ENCODE data around the gene GPATCH2L.
A peak's percentile ranks its signal among the peaks of the same experiment; 100 is the strongest.

Gene GPATCH2L

GRCh38 chr14:76151398-76152332 is at the start of gene GPATCH2L:
TSS of gene GPATCH2L (plus strand) at chr14:76151922. CDS start at chr14:76154364, 2,442 bp downstream.
- DNase-seq = peak; percentile 88

DNA sequence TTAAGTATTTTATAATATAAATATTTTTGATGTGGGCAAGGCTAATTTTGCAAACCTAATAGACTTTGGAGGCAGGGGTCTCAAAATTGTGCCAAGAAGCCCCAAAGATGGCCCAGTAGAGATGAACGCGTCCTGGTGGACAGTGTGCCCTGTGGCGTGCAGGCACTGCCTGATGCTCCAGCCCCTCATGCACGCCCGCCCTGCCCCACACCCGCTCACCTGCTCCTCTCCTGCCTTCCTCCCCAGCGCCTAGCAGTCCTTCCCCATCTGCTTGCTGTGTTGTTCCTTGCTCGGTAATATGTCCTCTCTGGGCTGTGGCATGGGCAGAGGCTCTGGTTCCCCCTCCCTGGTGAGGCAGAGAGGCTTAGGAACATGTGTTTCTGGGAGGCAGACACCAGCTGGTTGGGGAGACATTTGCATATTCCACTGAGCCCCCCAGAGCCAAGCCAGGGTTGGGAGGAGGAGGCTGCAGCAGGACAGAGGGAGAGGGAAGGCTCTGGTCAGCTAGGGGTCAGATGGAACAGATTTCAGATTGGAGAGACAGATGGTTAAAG is 46.8 kb upstream of the GPATCH2L start:
- DNase-seq = no peak

DNA sequence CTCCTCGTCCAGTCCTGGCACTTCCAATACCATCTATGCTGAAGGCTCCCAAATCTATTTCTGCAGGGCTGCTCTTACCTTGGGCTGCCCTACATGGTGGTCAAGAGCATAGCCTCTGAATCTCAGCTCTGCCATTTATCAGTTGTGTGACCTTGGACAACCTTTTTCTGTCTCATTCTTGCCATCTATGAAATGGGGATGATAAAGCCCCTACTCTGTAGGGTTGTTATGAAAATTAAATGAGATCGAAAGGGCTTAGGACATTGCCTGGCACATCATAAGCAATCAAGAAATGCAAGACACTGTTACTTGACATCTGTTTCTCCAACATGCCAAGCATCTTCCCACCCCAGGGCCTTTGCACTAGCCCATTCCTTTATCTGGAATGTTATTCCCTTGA is 45.5 kb upstream of the GPATCH2L start:
- DNase-seq = no peak

DNA sequence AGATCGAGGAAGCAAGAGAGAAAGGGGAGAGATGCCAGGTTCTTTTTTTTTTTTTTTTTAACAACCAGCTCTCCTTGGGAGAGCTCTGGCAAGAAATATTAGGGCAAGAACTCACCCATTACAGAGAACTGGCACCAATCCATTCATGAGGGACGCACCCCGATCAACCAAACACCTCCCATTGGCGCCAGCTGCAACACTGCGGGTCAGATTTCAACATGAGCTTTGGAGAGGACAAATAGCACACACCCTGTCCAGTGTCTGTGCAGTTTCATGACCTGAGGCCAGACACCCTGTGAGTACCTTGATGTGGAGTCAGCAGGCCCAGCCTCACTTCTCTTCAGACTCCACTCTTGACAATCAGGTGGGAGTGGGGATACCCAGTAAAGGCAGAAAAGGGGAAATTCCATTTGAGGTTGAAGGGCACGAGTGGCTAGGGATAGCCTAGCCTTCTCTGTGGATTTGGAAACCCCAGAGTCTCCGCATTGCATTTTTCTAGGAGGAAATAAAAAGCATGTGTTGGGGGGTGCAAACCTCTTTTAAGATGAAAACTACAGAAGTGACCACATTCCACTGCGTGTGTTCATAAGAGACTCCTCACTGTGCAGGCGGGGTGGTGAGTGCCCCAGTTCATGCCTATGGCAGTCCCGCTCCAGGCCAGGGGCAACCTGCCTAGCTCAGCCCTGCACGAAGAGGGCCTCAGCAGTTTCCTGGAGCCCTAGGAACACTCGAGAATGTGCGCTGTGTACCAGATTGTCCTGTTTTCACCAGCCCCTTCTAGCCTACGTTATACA is 42.4 kb upstream of the GPATCH2L start:
- no peak for DNase-seq

GRCh38 chr14:76112889-76113624 is 38.7 kb upstream of the GPATCH2L start:
- DNase-seq = no peak

DNA sequence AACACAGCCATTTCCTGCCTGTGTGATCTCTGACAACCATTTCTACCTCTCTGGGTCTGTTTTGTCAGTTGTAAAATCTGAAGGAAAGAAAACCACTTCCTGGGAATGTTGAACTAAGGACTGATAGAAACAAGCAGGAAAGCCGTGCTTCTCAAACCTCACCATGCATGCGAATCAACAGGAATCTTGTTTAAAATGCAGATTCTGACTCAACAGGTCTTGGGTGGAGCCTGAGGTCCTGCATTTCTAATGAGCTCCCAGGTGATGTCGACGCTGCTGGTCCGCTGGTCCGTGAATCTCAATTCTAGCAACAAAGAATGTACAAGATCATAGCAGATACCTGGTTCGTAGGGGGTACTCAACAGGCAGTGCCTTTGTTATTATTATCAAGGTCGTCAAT is 38.0 kb upstream of the GPATCH2L start:
- DNase-seq = no peak

DNA sequence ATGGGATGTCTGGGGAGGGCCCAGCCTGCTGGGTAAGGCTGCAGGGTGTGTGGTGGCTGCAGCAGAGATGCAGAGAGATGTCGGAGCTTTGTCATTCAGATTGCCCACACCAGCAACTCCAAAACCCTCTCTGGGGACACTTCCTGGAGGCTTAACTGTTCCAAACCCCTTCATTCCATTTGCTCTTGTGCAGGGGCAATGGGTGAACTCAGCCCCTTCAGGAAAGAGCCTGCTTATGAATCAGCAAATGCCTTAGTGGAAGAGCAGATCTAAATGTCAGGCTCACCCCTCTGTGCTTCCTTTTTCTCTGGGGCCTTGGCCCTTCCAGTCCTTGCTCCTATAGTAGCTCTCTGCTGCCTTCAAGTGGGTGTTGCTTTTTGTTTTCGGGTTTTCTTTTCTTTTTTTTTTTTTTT is 36.7 kb upstream of the GPATCH2L start:
- no peak for DNase-seq

DNA sequence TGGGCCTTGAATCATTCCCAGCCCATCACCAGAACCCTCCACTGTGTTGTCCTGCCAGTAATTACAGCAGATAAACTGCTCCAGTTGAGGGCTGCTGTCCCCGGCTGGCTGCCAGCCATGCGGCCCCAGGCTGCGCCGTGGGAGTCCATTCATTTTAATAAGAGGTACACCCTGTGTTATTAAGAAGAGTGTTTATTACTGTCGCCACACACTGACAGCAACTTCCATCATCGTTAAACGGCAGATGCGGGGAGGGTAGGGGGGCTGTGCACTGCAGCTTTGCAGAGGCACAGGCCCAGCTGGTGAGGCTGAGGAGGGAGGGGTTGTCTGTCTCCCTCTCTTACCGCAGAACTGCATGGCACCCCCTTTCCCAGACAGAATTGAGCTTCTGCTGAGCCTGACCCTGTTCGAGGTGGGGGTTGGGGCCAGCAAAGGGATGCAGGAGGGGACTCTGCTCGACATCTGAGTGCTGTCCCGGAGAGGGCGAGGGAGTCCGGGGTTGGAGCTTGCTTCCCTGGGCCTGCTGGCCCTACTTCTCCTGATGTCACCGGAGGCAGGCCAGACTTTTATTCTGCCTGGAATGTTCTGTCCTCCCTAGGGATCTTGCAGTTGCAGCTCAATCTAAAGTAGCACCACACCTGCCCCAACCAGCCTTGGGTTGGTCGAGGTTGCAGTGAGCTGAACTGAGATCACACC is 33.8 kb upstream of the GPATCH2L start:
- DNase-seq = no peak

GRCh38 chr14:76118594-76118993 is 33.1 kb upstream of the GPATCH2L start:
- no peak for DNase-seq

DNA sequence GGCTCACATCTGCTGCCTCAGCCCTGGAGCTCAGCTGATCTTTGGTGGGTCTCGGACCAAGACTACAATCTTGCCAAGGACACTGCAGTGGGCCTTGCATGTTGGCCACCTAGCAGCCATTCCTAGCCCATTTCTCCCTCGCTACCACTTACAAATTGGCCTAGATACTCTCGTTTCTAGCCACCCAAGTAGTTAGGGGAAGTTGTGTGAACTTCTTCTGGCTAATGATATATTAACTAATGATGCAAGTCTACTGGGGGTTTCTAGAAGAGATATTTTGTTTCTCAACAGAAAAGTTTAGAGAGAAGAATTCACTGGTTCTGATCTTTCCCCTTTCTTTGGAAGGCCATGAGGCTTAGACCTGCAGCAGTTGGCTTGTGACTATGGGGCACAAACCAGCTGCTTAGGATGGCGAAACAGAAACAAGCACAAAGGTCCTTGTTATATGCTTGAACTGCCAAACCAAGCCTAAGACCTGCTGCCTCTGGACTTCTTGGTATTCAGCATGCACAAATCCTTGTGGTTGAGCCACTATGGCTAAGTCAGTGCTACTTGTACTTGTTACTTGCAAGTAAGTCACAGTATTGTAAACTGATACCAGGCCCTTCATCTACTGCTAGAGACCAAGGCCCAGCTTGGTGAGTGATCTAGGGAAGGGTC is 30.5 kb upstream of the GPATCH2L start:
- DNase-seq = no peak

GRCh38 chr14:76123426-76124225 is 28.1 kb upstream of the GPATCH2L start:
- no peak for DNase-seq

- no peak for DNase-seq
Measured at GRCh38 chr14:76125511-76125910, 26.2 kb upstream of the GPATCH2L start.

GRCh38 chr14:76126076-76126475 is 25.6 kb upstream of the GPATCH2L start:
- DNase-seq = no peak

- no peak for DNase-seq
Measured at GRCh38 chr14:76129851-76130576, 21.7 kb upstream of the GPATCH2L start.

DNA sequence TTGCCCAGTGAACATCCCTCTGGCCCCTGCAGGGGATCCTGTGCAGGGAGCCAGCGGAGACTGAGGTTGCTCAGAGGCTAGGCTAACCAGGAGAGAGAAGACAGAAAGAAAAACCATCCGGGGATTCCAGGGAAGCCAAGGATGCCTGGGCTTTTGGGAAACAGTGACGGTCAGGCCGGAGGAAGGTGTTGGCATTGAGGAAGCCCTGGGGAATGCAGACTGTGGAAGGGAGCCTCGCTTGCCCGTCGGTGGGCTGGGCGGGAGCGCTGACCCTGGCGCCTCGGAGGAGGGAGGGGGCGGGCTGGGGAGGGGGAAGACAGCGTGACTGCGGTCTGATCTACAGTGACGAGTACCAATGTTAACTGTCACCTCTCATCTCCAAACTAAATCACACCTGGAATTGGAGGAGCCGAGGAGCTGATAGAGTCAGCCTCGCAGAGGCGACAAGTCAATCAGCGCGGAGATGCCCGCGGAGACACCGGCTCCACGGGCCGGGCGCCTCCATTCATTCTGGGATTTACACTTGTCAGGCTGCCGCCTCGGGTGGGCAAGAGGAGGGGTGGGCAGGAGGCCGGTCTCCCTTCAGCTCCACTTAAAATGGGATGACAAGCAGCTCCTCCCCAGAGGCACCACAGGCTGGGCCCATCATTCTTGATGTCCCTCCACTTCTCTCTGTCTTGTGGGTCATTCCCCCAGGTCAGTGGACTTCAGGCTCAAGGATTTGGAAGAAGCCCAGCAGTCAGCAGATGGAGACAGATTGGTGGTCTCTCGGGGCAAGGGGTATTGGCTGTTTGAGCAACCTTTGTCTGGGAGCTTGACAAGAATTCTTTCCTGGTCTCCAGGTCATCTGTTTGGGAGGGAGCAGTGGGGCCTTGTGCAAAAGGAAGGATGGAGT is 20.4 kb upstream of the GPATCH2L start:
- no peak for DNase-seq

- peak; percentile 7 for DNase-seq
Measured at GRCh38 chr14:76133103-76133502, 18.6 kb upstream of the GPATCH2L start.

GRCh38 chr14:76134231-76134630 is 17.5 kb upstream of the GPATCH2L start:
- DNase-seq = no peak

GRCh38 chr14:76135722-76136121 is 16.0 kb upstream of the GPATCH2L start:
- no peak for DNase-seq

All from HCEC 1CT (cell line).